ENCODE measurements around the gene SLC47A1.

DNA sequence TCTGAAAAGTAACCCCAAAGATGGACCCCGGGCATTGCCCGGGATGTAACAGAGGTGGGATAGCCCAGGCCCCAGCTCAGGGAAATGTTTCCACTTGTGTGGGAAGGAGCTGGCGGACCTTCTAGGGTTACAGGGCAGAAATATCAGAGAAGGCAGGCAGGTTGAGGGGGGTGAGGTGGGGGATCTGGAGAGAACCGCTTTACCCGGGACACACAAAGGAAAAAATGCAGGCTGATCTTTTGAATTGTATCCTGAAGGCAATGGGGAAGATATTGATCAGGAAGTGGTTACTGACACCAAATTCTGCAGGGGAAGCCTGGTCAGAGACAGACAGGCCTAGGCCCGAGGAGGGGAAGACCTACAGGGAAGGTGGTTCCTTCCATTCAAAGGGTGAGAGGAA is 3.5 kb downstream of the SLC47A1 start:
- no peak for TF ChIP-seq POLR2A (IDR thresholded peaks at IDR 0.05)
- no peak for TF ChIP-seq CTCF (IDR thresholded peaks at IDR 0.05)

Measured in lower leg skin (tissue), 3 donors.